ENCODE measurements around the gene SLIT3.

GRCh38 chr5:169106911-169107706 lies 193.8 kb downstream of the SLIT3 start:
- TF ChIP-seq, protein P1, sequence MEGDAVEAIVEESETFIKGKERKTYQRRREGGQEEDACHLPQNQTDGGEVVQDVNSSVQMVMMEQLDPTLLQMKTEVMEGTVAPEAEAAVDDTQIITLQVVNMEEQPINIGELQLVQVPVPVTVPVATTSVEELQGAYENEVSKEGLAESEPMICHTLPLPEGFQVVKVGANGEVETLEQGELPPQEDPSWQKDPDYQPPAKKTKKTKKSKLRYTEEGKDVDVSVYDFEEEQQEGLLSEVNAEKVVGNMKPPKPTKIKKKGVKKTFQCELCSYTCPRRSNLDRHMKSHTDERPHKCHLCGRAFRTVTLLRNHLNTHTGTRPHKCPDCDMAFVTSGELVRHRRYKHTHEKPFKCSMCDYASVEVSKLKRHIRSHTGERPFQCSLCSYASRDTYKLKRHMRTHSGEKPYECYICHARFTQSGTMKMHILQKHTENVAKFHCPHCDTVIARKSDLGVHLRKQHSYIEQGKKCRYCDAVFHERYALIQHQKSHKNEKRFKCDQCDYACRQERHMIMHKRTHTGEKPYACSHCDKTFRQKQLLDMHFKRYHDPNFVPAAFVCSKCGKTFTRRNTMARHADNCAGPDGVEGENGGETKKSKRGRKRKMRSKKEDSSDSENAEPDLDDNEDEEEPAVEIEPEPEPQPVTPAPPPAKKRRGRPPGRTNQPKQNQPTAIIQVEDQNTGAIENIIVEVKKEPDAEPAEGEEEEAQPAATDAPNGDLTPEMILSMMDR (IDR thresholded peaks at IDR 0.05; ENCODE audit: extremely low read depth in 1 of 2, insufficient read depth in 1 of 2, low read depth in 1 of 2, low read length in 2 of 2), result no peak
- TF ChIP-seq POLR2AphosphoS5 (IDR thresholded peaks at IDR 0.05; ENCODE audit: insufficient read depth, low read depth, low read length) (no peak), POLR2A (IDR thresholded peaks at IDR 0.05; ENCODE audit: low read depth, low read length) (no peak), EZH2 (IDR thresholded peaks at IDR 0.05; ENCODE audit: borderline replicate concordance, low read depth, low read length, severe bottlenecking) (no peak), JUN (IDR thresholded peaks at IDR 0.05; ENCODE audit: borderline replicate concordance, insufficient read depth, insufficient read length, low read depth) (no peak), FOS (IDR thresholded peaks at IDR 0.05; ENCODE audit: borderline replicate concordance, insufficient read depth, low read length) (no peak), MYC (IDR thresholded peaks at IDR 0.05; ENCODE audit: low read depth, low read length) (no peak)
- TF ChIP-seq, protein P2, sequence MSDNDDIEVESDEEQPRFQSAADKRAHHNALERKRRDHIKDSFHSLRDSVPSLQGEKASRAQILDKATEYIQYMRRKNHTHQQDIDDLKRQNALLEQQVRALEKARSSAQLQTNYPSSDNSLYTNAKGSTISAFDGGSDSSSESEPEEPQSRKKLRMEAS (IDR thresholded peaks at IDR 0.05; ENCODE audit: insufficient read depth, insufficient read length), result no peak
